GM12873 (cell line): ENCODE measurements around the gene ABCA7.

Source experiments
- CTCF ChIP-seq: IDR thresholded peaks from 2 replicates; pipeline ENCODE4 v1.5.1; 2012; ENCODE audit warnings: low read depth, mild to moderate bottlenecking, moderate library complexity, low read length, control low read depth; ENCODE audit not compliant: insufficient read depth; ENCODE audit errors: missing control alignments

ABCA7 gene

GRCh38 chr19:1066748-1067340, 26.9 kb downstream of the ABCA7 start, which contains the start of gene ARHGAP45:
TSS of gene ARHGAP45 (plus strand) at chr19:1067167. CDS start at chr19:1067406, 239 bp downstream.
- TF ChIP-seq CTCF: no peak

- TF ChIP-seq CTCF: no peak
These were observed 27.5 kb downstream of the ABCA7 start for GRCh38 chr19:1067341-1067957.

GRCh38 chr19:1068009-1069001, 28.4 kb downstream of the ABCA7 start:
- TF ChIP-seq CTCF: no peak

GRCh38 chr19:1069009-1069779, 29.3 kb downstream of the ABCA7 start:
- no peak for TF ChIP-seq CTCF

GRCh38 chr19:1070576-1070930, 30.6 kb downstream of the ABCA7 start:
- TF ChIP-seq CTCF: no peak

GRCh38 chr19:1070931-1071791, 31.3 kb downstream of the ABCA7 start:
- TF ChIP-seq CTCF: no peak
